ENCODE data around the gene PTPRN2. TPM values are rescaled to one million over a fixed set of nuclear protein-coding genes. Genes with fewer than 3 reads are reported as not detected.

The PTPRN2 gene
- polyA plus RNA-seq, 1 of the 3 experiments (the other 2 are of a cell fraction), result 4.0 TPM

GRCh38 chr7:158264881-158265742, 322.5 kb downstream of the PTPRN2 start:
- peaks cover 5% of the 10 kb centered on the region for H3F3A ChIP-seq (replicated peaks; ENCODE audit: insufficient read depth)
- no peak overlapping the region for H2AFZ ChIP-seq (ENCODE audit: low read depth)
- no peak overlapping the region for H3K4me3 ChIP-seq (ENCODE audit: low read depth in 2 of 2, low read length in 1 of 2)
- no peaks in the 10 kb centered on the region for H3K36me3 ChIP-seq (replicated peaks in 1 of 2; ENCODE audit: control insufficient read depth in 1 of 2, insufficient read depth in 2 of 2, low read length in 1 of 2)
- peaks cover 12% of the 10 kb centered on the region; the same call in 1 of the 2 replicates for H3K9me3 ChIP-seq
- no peak overlapping the region for H3K4me2 ChIP-seq
- H3K27me3 ChIP-seq (ENCODE audit: insufficient read depth), result no peaks in the 10 kb centered on the region
- H3K9ac ChIP-seq, result no peak overlapping the region
- H3K79me2 ChIP-seq (ENCODE audit: insufficient read depth), result no peaks in the 10 kb centered on the region
- H3K4me1 ChIP-seq (ENCODE audit: control insufficient read depth in 1 of 2, insufficient read depth in 2 of 2, low read depth in 1 of 2, low read length in 1 of 2), result peaks cover 0 to 13% of the 10 kb centered on the region in 2 experiments; a peak in 1 of 4 replicates
- TF ChIP-seq TCF12 (IDR thresholded peaks at IDR 0.05), result no peak
- H3K27ac ChIP-seq (ENCODE audit: low read depth in 2 of 2, low read length in 1 of 2), result no peak overlapping the region; a peak in 1 of 4 replicates
- H3K9me2 ChIP-seq, result no peaks in the 10 kb centered on the region
- POLR2A ChIA-PET, result no interaction called here
- CTCF ChIA-PET, result interaction anchor here (0.6 kb wide), 1 partner anchor 79 kb away, joined by 3 read pairs; no protein-coding TSS in a partner anchor
- H4K20me1 ChIP-seq (ENCODE audit: insufficient read depth), result no peaks in the 10 kb centered on the region
- DNase-seq, result no peak
- 59% methylated on average over 8 of the region's 13 CpGs for WGBS (ENCODE audit: low lambda C conversion rate)

GRCh38 chr7:158263964-158264748, 323.5 kb downstream of the PTPRN2 start:
- TF ChIP-seq MXI1 (IDR thresholded peaks at IDR 0.05; ENCODE audit: low read depth, low read length) (no peak), FOXJ3 (CRISPR knock-in tag; IDR thresholded peaks at IDR 0.05) (no peak), RAD21 (IDR thresholded peaks at IDR 0.05; ENCODE audit: low read length) (no peak), RCOR1 (IDR thresholded peaks at IDR 0.05; ENCODE audit: low read length) (no peak), GABPA (IDR thresholded peaks at IDR 0.05; ENCODE audit: low read depth) (no peak), SMC3 (IDR thresholded peaks at IDR 0.05; ENCODE audit: low read depth, low read length) (no peak), YY1 (IDR thresholded peaks at IDR 0.05; ENCODE audit: low read depth) (no peak), NFIC (IDR thresholded peaks at IDR 0.05; ENCODE audit: borderline replicate concordance) (no peak), EZH2phosphoT487 (IDR thresholded peaks at IDR 0.05; ENCODE audit: borderline replicate concordance, low read depth) (no peak), JUND (IDR thresholded peaks at IDR 0.05) (no peak), SIN3A (IDR thresholded peaks at IDR 0.05; ENCODE audit: borderline replicate concordance, low read depth, low read length) (no peak), PBX3 (IDR thresholded peaks at IDR 0.05) (no peak), CHD2 (IDR thresholded peaks at IDR 0.05; ENCODE audit: low read length, partially characterized antibody) (no peak), MAX (IDR thresholded peaks at IDR 0.05; ENCODE audit: low read depth) (no peak), ZBTB33 (IDR thresholded peaks at IDR 0.05; ENCODE audit: borderline replicate concordance, low read depth) (no peak)
- no peak for DNase-seq
- Histone ChIP-seq H3K4me2 (no peak overlapping the region), H2AFZ (ENCODE audit: low read depth) (no peak overlapping the region), H3K27ac (ENCODE audit: low read depth in 2 of 2, low read length in 1 of 2) (no peak overlapping the region), H3K9me2 (no peaks in the 10 kb centered on the region), H3K9ac (no peak overlapping the region), H3F3A (replicated peaks; ENCODE audit: insufficient read depth) (peaks cover 5% of the 10 kb centered on the region), H3K9me3 (peaks cover 17% of the 10 kb centered on the region; the same call in 1 of the 2 replicates), H3K27me3 (ENCODE audit: insufficient read depth) (no peaks in the 10 kb centered on the region), H3K4me3 (ENCODE audit: low read depth in 2 of 2, low read length in 1 of 2) (no peak overlapping the region), H4K20me1 (ENCODE audit: insufficient read depth) (no peaks in the 10 kb centered on the region), H3K79me2 (ENCODE audit: insufficient read depth) (no peaks in the 10 kb centered on the region), H3K4me1 (ENCODE audit: control insufficient read depth in 1 of 2, insufficient read depth in 2 of 2, low read depth in 1 of 2, low read length in 1 of 2) (peaks cover 0 to 11% of the 10 kb centered on the region in 2 experiments; a peak in 1 of 4 replicates), H3K36me3 (replicated peaks in 1 of 2; ENCODE audit: control insufficient read depth in 1 of 2, insufficient read depth in 2 of 2, low read length in 1 of 2) (no peaks in the 10 kb centered on the region)
- WGBS (ENCODE audit: low lambda C conversion rate), result 64% methylated on average over 25 of the region's 25 CpGs
- ChIA-PET POLR2A (no interaction called here), CTCF (no interaction called here)
